ENCODE results near the gene BNC2. TPM values are rescaled to one million over a fixed set of nuclear protein-coding genes. Genes with fewer than 3 reads are reported as not detected.

BNC2 gene
- total and polyA plus RNA-seq, 2 donors (not counting 1 experiment from before 2014, with no cell fraction given) = 34.7 to 39.1 TPM

DNA sequence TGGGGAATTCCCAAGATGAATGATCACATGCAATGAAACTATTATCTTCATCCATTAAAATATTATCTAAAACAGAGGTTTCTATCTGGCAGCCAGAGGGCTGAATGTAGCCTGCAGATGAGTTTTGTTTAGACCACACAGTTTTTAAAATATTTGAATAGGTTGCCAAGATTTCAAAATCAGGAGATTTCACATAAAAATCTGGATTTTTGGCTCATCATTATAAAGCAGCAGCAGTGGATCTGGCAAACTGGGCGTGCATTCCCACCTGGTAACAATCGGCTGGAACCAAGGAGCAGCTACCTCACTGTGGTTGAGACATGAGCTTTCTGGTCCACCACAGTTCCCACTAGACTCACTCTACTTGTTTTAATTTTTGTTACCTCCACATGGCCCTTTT is 155.1 kb downstream of the BNC2 start:
- no peaks in the 10 kb centered on the region for H3K27me3 ChIP-seq (ENCODE audit: control insufficient read depth, insufficient read depth, low read length)
- H3K4me1 ChIP-seq (ENCODE audit: control insufficient read depth, extremely low read depth, insufficient read depth, low read length) = peaks cover 5% of the 10 kb centered on the region
- no peak for TF ChIP-seq EZH2 (IDR thresholded peaks at IDR 0.05; ENCODE audit: low read length, missing control alignments)
- TF ChIP-seq, protein P1, sequence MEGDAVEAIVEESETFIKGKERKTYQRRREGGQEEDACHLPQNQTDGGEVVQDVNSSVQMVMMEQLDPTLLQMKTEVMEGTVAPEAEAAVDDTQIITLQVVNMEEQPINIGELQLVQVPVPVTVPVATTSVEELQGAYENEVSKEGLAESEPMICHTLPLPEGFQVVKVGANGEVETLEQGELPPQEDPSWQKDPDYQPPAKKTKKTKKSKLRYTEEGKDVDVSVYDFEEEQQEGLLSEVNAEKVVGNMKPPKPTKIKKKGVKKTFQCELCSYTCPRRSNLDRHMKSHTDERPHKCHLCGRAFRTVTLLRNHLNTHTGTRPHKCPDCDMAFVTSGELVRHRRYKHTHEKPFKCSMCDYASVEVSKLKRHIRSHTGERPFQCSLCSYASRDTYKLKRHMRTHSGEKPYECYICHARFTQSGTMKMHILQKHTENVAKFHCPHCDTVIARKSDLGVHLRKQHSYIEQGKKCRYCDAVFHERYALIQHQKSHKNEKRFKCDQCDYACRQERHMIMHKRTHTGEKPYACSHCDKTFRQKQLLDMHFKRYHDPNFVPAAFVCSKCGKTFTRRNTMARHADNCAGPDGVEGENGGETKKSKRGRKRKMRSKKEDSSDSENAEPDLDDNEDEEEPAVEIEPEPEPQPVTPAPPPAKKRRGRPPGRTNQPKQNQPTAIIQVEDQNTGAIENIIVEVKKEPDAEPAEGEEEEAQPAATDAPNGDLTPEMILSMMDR (conservative IDR thresholded peaks at IDR 0.05 in 1 of 2, IDR thresholded peaks at IDR 0.05 in 1 of 2; ENCODE audit: low read depth in 1 of 2, low read length in 2 of 2) = no peak
- H2AFZ ChIP-seq (ENCODE audit: low read length) = no peak overlapping the region
- H3K9me3 ChIP-seq (ENCODE audit: control insufficient read depth, insufficient read depth, low read depth, low read length) = no peaks in the 10 kb centered on the region
- no peak overlapping the region for H3K9ac ChIP-seq (ENCODE audit: insufficient read depth, low read length)
- H3K36me3 ChIP-seq (ENCODE audit: control insufficient read depth, insufficient read depth, low read length) = no peaks in the 10 kb centered on the region
- H3K4me3 ChIP-seq (replicated peaks in 1 of 4; ENCODE audit: control extremely low read depth in 1 of 4, insufficient read depth in 1 of 4, low read depth in 3 of 4, low read length in 4 of 4) = no peak overlapping the region
- no peak overlapping the region for H3K4me2 ChIP-seq (ENCODE audit: extremely low read depth, insufficient read depth, low read length)
- DNase-seq (ENCODE audit: low read depth in 2 of 2) = peak; percentile 51 to 84
- H3K79me2 ChIP-seq (ENCODE audit: control insufficient read depth, insufficient read depth, low read length) = peaks cover 4% of the 10 kb centered on the region
- no peak overlapping the region for H3K27ac ChIP-seq (ENCODE audit: insufficient read depth, low read length)
- H4K20me1 ChIP-seq (ENCODE audit: control insufficient read depth, extremely low read depth, insufficient read depth, low read length) = no peaks in the 10 kb centered on the region

DNA sequence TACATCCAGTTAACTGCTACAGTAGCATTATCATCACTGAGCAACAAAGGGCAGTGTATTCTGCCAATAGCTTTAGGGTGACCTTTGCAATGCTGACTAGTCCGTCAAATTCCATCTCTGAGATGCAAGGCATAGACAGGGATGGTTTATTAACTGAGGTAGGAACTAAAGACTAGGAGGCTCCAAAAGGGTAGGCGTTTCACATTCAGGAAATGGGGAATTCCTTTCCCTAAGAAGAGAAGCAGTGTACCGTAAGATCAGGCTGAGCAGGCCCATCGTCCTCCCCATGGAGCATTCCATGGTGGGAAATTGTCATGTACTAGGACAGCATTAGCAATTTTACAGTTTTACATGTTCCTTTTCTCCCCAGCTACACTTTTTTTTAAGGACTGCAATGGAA is 157.7 kb downstream of the BNC2 start:
- Histone ChIP-seq H4K20me1 (ENCODE audit: control insufficient read depth, extremely low read depth, insufficient read depth, low read length) (no peaks in the 10 kb centered on the region), H3K9ac (ENCODE audit: insufficient read depth, low read length) (no peak overlapping the region), H3K4me3 (replicated peaks in 1 of 4; ENCODE audit: control extremely low read depth in 1 of 4, insufficient read depth in 1 of 4, low read depth in 3 of 4, low read length in 4 of 4) (no peak overlapping the region), H3K9me3 (ENCODE audit: control insufficient read depth, insufficient read depth, low read depth, low read length) (no peaks in the 10 kb centered on the region), H3K4me1 (ENCODE audit: control insufficient read depth, extremely low read depth, insufficient read depth, low read length) (peaks cover 13% of the 10 kb centered on the region), H3K36me3 (ENCODE audit: control insufficient read depth, insufficient read depth, low read length) (no peaks in the 10 kb centered on the region), H3K27ac (ENCODE audit: insufficient read depth, low read length) (no peak overlapping the region), H2AFZ (ENCODE audit: low read length) (no peak overlapping the region), H3K27me3 (ENCODE audit: control insufficient read depth, insufficient read depth, low read length) (no peaks in the 10 kb centered on the region), H3K79me2 (ENCODE audit: control insufficient read depth, insufficient read depth, low read length) (peaks cover 9% of the 10 kb centered on the region), H3K4me2 (ENCODE audit: extremely low read depth, insufficient read depth, low read length) (no peak overlapping the region)
- DNase-seq (ENCODE audit: low read depth in 2 of 2) = no peak
- no peak for TF ChIP-seq EZH2 (IDR thresholded peaks at IDR 0.05; ENCODE audit: low read length, missing control alignments)
- TF ChIP-seq, protein P1 (conservative IDR thresholded peaks at IDR 0.05 in 1 of 2, IDR thresholded peaks at IDR 0.05 in 1 of 2; ENCODE audit: low read depth in 1 of 2, low read length in 2 of 2) = no peak

DNA sequence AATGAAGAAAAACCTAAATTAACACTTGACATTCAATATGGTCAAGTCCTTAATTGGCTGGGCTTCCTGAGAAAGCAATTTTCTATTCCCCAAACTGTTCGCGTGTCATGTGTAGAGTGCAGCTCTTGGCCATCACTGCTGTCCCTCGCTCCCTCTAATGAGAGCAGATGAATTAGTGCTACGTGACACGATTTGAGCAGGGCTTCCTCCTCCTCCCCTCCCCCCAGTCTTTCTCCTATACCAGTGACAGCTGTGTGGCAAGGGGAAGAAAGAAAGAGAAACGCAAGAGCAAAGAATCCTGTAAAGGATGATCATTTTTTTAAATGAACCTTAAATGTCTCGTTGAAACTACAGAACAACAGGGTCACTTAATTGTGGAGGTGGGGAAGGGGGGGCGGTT is 159.6 kb downstream of the BNC2 start:
- TF ChIP-seq, protein P1 (conservative IDR thresholded peaks at IDR 0.05 in 1 of 2, IDR thresholded peaks at IDR 0.05 in 1 of 2; ENCODE audit: low read depth in 1 of 2, low read length in 2 of 2) = no peak
- TF ChIP-seq EZH2 (IDR thresholded peaks at IDR 0.05; ENCODE audit: low read length, missing control alignments) = no peak
- Histone ChIP-seq H3K9ac (ENCODE audit: insufficient read depth, low read length) (no peak overlapping the region), H3K27me3 (ENCODE audit: control insufficient read depth, insufficient read depth, low read length) (no peaks in the 10 kb centered on the region), H3K4me2 (ENCODE audit: extremely low read depth, insufficient read depth, low read length) (no peak overlapping the region), H3K4me3 (replicated peaks in 1 of 4; ENCODE audit: control extremely low read depth in 1 of 4, insufficient read depth in 1 of 4, low read depth in 3 of 4, low read length in 4 of 4) (no peak overlapping the region), H4K20me1 (ENCODE audit: control insufficient read depth, extremely low read depth, insufficient read depth, low read length) (no peaks in the 10 kb centered on the region), H2AFZ (ENCODE audit: low read length) (no peak overlapping the region), H3K4me1 (ENCODE audit: control insufficient read depth, extremely low read depth, insufficient read depth, low read length) (peaks cover 18% of the 10 kb centered on the region), H3K79me2 (ENCODE audit: control insufficient read depth, insufficient read depth, low read length) (peaks cover 11% of the 10 kb centered on the region), H3K36me3 (ENCODE audit: control insufficient read depth, insufficient read depth, low read length) (no peaks in the 10 kb centered on the region), H3K9me3 (ENCODE audit: control insufficient read depth, insufficient read depth, low read depth, low read length) (no peaks in the 10 kb centered on the region), H3K27ac (ENCODE audit: insufficient read depth, low read length) (no peak overlapping the region)
- no peak for DNase-seq (ENCODE audit: low read depth in 2 of 2)

Data from fibroblast of lung (primary cell).